Measurements from ENCODE around the gene ZNF330.

- TF ChIP-seq PREB (CRISPR knock-in tag; IDR thresholded peaks at IDR 0.05; ENCODE audit: borderline replicate concordance) (no peak), NFYB (CRISPR knock-in tag; conservative IDR thresholded peaks at IDR 0.05; ENCODE audit: low read depth) (no peak), MAX (CRISPR knock-in tag; IDR thresholded peaks at IDR 0.05) (no peak), ATF2 (CRISPR knock-in tag; IDR thresholded peaks at IDR 0.05; ENCODE audit: borderline replicate concordance, low read depth) (no peak), ATF3 (CRISPR knock-in tag; conservative IDR thresholded peaks at IDR 0.05) (no peak), PRRX2 (CRISPR knock-in tag; IDR thresholded peaks at IDR 0.05) (no peak), HMGXB4 (CRISPR knock-in tag; IDR thresholded peaks at IDR 0.05) (no peak), E2F4 (CRISPR knock-in tag; IDR thresholded peaks at IDR 0.05; ENCODE audit: borderline replicate concordance, low read depth) (no peak), MLX (CRISPR knock-in tag; IDR thresholded peaks at IDR 0.05) (no peak)
- TF ChIP-seq, protein P1, sequence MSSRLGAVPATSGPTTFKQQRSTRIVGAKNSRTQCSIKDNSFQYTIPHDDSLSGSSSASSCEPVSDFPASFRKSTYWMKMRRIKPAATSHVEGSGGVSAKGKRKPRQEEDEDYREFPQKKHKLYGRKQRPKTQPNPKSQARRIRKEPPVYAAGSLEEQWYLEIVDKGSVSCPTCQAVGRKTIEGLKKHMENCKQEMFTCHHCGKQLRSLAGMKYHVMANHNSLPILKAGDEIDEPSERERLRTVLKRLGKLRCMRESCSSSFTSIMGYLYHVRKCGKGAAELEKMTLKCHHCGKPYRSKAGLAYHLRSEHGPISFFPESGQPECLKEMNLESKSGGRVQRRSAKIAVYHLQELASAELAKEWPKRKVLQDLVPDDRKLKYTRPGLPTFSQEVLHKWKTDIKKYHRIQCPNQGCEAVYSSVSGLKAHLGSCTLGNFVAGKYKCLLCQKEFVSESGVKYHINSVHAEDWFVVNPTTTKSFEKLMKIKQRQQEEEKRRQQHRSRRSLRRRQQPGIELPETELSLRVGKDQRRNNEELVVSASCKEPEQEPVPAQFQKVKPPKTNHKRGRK (CRISPR knock-in tag; IDR thresholded peaks at IDR 0.05; ENCODE audit: borderline replicate concordance) = no peak
- TF ChIP-seq, protein P2, sequence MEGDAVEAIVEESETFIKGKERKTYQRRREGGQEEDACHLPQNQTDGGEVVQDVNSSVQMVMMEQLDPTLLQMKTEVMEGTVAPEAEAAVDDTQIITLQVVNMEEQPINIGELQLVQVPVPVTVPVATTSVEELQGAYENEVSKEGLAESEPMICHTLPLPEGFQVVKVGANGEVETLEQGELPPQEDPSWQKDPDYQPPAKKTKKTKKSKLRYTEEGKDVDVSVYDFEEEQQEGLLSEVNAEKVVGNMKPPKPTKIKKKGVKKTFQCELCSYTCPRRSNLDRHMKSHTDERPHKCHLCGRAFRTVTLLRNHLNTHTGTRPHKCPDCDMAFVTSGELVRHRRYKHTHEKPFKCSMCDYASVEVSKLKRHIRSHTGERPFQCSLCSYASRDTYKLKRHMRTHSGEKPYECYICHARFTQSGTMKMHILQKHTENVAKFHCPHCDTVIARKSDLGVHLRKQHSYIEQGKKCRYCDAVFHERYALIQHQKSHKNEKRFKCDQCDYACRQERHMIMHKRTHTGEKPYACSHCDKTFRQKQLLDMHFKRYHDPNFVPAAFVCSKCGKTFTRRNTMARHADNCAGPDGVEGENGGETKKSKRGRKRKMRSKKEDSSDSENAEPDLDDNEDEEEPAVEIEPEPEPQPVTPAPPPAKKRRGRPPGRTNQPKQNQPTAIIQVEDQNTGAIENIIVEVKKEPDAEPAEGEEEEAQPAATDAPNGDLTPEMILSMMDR (IDR thresholded peaks at IDR 0.05) = no peak
These were observed 43.5 kb upstream of the ZNF330 start for GRCh38 chr4:141177171-141177570.
